ENCODE results near the gene TRMO.

TRMO gene

GRCh38 chr9:97940233-97940632 lies 17.9 kb upstream of the TRMO start:
- DNase-seq (ENCODE audit: low read depth): no peak
- no peak overlapping the region for H3K4me3 ChIP-seq (ENCODE audit: control insufficient read depth, low read depth, low read length)
- TF ChIP-seq CTCF (conservative IDR thresholded peaks at IDR 0.05; ENCODE audit: control insufficient read depth, insufficient read depth, low read depth, low read length): no peak

- no peak for TF ChIP-seq CTCF (conservative IDR thresholded peaks at IDR 0.05; ENCODE audit: control insufficient read depth, insufficient read depth, low read depth, low read length)
- DNase-seq (ENCODE audit: low read depth): no peak
- no peak within 1 kb of the TSS for H3K4me3 ChIP-seq (ENCODE audit: control insufficient read depth, low read depth, low read length)
Observed at GRCh38 chr9:97938081-97938644, 15.9 kb upstream of the TRMO start, which contains the start of gene HEMGN. TSS of gene HEMGN (minus strand) at chr9:97938172. CDS start at chr9:97938136, 36 bp downstream.

- TF ChIP-seq CTCF (conservative IDR thresholded peaks at IDR 0.05; ENCODE audit: control insufficient read depth, insufficient read depth, low read depth, low read length): no peak
- DNase-seq (ENCODE audit: low read depth): no peak
- no peak overlapping the region for H3K4me3 ChIP-seq (ENCODE audit: control insufficient read depth, low read depth, low read length)
Observed at GRCh38 chr9:97936998-97937397, 14.7 kb upstream of the TRMO start.

GRCh38 chr9:97935276-97935675 lies 13.0 kb upstream of the TRMO start:
- no peak for DNase-seq (ENCODE audit: low read depth)
- H3K4me3 ChIP-seq (ENCODE audit: control insufficient read depth, low read depth, low read length): no peak overlapping the region
- TF ChIP-seq CTCF (conservative IDR thresholded peaks at IDR 0.05; ENCODE audit: control insufficient read depth, insufficient read depth, low read depth, low read length): no peak

- no peak overlapping the region for H3K4me3 ChIP-seq (ENCODE audit: control insufficient read depth, low read depth, low read length)
- no peak for TF ChIP-seq CTCF (conservative IDR thresholded peaks at IDR 0.05; ENCODE audit: control insufficient read depth, insufficient read depth, low read depth, low read length)
- DNase-seq (ENCODE audit: low read depth): no peak
Observed at GRCh38 chr9:97934321-97935115, 12.2 kb upstream of the TRMO start.

- no peak overlapping the region for H3K4me3 ChIP-seq (ENCODE audit: control insufficient read depth, low read depth, low read length)
- no peak for TF ChIP-seq CTCF (conservative IDR thresholded peaks at IDR 0.05; ENCODE audit: control insufficient read depth, insufficient read depth, low read depth, low read length)
Observed at GRCh38 chr9:97933297-97933998, 11.1 kb upstream of the TRMO start.

More at GRCh38 chr9:97933297-97933998, 11.1 kb upstream of the TRMO start:
- no peak for DNase-seq (ENCODE audit: low read depth)
